Fibroblast of mammary gland (primary cell): ENCODE results near the gene ANAPC7.

Experiments used
- DNase-seq: peaks from one replicate; pipeline ENCODE4 v3.0.0-alpha.2; 2010; ENCODE audit warnings: low read depth
- H3K4me3 ChIP-seq: 2 replicates; pipeline ENCODE4 v1.5.1; 2011; ENCODE audit warnings: low read depth, mild to moderate bottlenecking, low read length, moderate library complexity; ENCODE audit not compliant: control insufficient read depth
- CTCF ChIP-seq: conservative IDR thresholded peaks from 2 replicates; pipeline ENCODE4 v1.5.1; 2011; ENCODE audit warnings: low read depth, low read length, inconsistent platforms; ENCODE audit not compliant: control insufficient read depth, insufficient read depth

Gene ANAPC7, protein sequence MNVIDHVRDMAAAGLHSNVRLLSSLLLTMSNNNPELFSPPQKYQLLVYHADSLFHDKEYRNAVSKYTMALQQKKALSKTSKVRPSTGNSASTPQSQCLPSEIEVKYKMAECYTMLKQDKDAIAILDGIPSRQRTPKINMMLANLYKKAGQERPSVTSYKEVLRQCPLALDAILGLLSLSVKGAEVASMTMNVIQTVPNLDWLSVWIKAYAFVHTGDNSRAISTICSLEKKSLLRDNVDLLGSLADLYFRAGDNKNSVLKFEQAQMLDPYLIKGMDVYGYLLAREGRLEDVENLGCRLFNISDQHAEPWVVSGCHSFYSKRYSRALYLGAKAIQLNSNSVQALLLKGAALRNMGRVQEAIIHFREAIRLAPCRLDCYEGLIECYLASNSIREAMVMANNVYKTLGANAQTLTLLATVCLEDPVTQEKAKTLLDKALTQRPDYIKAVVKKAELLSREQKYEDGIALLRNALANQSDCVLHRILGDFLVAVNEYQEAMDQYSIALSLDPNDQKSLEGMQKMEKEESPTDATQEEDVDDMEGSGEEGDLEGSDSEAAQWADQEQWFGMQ

DNA sequence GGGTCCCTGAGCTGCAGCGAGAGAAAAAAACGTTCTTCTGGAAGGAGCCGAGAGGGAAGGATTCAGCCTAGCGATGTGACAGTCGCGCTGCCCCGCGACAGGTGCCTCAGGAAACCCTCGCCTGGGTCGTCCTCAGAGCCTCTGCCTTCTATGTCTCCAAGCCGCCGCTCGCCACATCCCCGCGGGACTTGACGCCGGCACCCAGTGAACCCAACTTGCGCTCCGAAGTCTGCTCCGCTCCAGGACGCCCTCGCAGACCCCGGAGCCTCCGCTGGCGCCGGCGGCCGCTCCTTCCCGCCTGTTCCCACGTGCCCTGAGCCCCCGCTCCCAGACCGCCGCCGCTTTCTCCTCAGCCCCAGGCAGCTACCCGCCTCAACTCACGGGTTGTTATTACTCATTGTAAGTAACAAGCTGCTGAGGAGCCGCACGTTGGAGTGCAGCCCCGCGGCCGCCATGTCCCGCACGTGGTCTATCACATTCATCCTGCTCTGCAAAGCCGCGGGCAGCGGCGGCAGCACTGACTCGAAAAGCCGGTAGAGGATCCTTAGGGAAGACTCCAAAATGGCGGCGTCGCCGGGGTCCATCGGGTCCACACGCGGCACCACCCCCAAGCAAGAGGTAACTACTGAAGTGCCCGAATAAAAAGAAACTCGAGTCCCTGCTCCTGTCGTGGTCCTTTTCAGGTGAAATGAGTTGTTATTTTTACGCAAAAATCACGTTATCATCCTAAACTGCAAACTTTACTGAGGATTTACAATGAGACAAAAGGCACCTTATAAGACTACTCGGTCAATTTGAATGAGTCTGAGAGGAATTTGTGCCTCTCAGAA, at the start of gene ANAPC7:
Gene ANAPC7 (minus strand): TSS at position 563 of the 830 bp plus-strand sequence. CDS start 81 bp downstream, at position 482.
- H3K4me3 ChIP-seq: peak within 1 kb of the TSS; percentile 90
- no peak for TF ChIP-seq CTCF
- DNase-seq: peak; percentile 88

DNA sequence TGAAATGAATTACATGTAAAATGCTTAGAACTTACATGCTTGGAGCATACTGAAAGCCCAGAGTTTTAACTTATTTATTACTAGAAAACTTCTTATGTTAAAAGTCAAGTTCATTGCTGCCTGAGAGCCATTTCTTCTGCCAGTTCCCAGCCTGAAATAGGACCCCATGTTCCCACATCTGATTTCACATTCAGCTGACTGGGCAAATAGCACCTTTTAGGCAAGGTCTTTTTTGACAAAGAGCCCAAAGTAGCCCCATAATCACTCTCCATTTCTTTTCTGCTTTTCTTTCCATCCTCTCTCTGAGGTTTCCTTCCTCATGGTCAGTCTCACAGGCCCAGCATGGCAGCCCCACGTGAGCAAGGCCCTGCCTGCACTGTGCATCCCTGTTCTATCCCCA, 47.8 kb upstream of the ANAPC7 start:
- no peak for TF ChIP-seq CTCF
- no peak for DNase-seq
- H3K4me3 ChIP-seq: no peak overlapping the region

DNA sequence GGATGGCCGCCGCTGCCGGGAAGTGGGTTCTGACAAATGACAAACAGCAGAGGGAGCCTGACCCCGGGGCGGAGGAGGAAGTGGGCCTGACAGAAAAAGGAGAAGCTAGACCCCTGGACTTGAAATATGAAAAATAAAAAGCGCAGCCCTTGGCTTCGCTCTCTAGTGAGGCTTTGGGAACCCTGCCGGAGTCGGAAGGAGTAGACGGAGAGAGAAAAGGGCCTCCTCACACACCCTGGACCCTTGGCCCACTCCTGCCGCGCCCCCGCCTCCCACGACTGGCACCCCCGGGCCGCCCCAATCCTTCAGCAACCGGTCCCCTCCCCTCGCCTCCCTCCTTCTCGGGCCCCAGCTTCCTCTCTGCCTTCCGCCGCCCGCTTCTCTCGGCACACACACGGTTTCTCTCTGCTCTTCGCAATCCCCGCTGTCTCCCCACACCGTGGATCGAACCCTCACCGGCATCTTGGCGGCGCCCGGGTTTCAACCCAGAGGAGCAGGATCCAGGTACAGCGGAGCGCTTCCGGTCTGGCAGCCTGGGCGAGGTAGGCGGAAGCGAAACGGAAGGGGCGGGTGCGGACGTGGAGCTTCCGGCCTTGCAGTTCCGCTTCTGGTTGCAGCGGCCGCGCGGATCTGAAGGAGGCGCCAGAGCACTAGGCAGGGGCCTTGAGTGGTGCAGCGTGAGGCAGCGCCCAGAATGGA, 46.4 kb upstream of the ANAPC7 start, which contains the start of gene ARPC3:
Gene ARPC3 (minus strand): TSS at position 539 of the 699 bp plus-strand sequence. CDS start 77 bp downstream, at position 462.
- peak within 1 kb of the TSS; percentile 97 for H3K4me3 ChIP-seq
- DNase-seq: peak; percentile 92
- TF ChIP-seq CTCF: peak; percentile 78

GRCh38 chr12:110444455-110444854, 40.9 kb upstream of the ANAPC7 start:
- no peak overlapping the region for H3K4me3 ChIP-seq
- no peak for DNase-seq
- TF ChIP-seq CTCF: no peak

GRCh38 chr12:110436231-110436630, 32.7 kb upstream of the ANAPC7 start:
- no peak for TF ChIP-seq CTCF
- DNase-seq: peak; percentile 40
- no peak overlapping the region for H3K4me3 ChIP-seq
